SK-N-SH treated with all-trans-retinoic acid at 6 μM for 48 hours (cell line): ENCODE data around the gene TWF2.

ENCODE experiments used
- ATAC-seq: fragments of 200-7000 bp; cut with Tn5 transposase; 3 replicates; pipeline ENCODE4 v1.9.1; 2020; ENCODE audit warnings: mild to moderate bottlenecking, moderate library complexity
- ARNTL ChIP-seq: fragments of 450-650 bp; formaldehyde crosslinking; IDR thresholded peaks from 2 replicates; pipeline ENCODE4 v1.5.0; 2020; ENCODE audit warnings: low read depth, mild to moderate bottlenecking, moderate library complexity, borderline replicate concordance
- BACH2 ChIP-seq: fragments of 250-450 bp; sonication (Bioruptor Pico); IDR thresholded peaks from 2 replicates; pipeline ENCODE4 v1.9.0; 2021; ENCODE audit warnings: mild to moderate bottlenecking, borderline replicate concordance
- CSDC2 ChIP-seq: fragments of 250-450 bp; sonication (Bioruptor Pico); IDR thresholded peaks from 2 replicates; pipeline ENCODE4 v1.5.0; 2020; ENCODE audit warnings: mild to moderate bottlenecking, moderate library complexity
- ESRRG ChIP-seq: fragments of 250-450 bp; sonication (Bioruptor Pico); IDR thresholded peaks from 2 replicates; pipeline ENCODE4 v1.6.1; 2021; ENCODE audit warnings: mild to moderate bottlenecking
- GLIS3 ChIP-seq: fragments of 250-450 bp; sonication (Bioruptor Pico); IDR thresholded peaks from 2 replicates; pipeline ENCODE4 v1.5.0; 2020; ENCODE audit warnings: mild to moderate bottlenecking, moderate library complexity
- ISL1 ChIP-seq: fragments of 250-450 bp; sonication (Bioruptor Pico); IDR thresholded peaks from 2 replicates; pipeline ENCODE4 v2.1.2; 2022; ENCODE audit warnings: mild to moderate bottlenecking, moderate library complexity
- OSR1 ChIP-seq: fragments of 250-450 bp; sonication (Bioruptor Pico); IDR thresholded peaks from 2 replicates; pipeline ENCODE4 v1.8.0; 2022; ENCODE audit warnings: moderate library complexity, mild to moderate bottlenecking, inconsistent platforms
- POU6F1 ChIP-seq: fragments of 250-450 bp; sonication (Bioruptor Pico); IDR thresholded peaks from 2 replicates; pipeline ENCODE4 v1.8.0; 2021; ENCODE audit warnings: low read depth, mild to moderate bottlenecking, moderate library complexity, borderline replicate concordance
- PPARA ChIP-seq: fragments of 250-450 bp; sonication (Bioruptor Pico); IDR thresholded peaks from 2 replicates; pipeline ENCODE4 v1.5.0; 2020; ENCODE audit warnings: mild to moderate bottlenecking, borderline replicate concordance
- SNAI2 ChIP-seq: fragments of 250-450 bp; sonication (Bioruptor Pico); IDR thresholded peaks from 2 replicates; pipeline ENCODE4 v1.5.0; 2020; ENCODE audit warnings: mild to moderate bottlenecking, moderate library complexity
- TOX ChIP-seq: fragments of 250-450 bp; sonication (Bioruptor Pico); IDR thresholded peaks from 2 replicates; pipeline ENCODE4 v1.8.0; 2021; ENCODE audit warnings: mild to moderate bottlenecking, moderate library complexity, borderline replicate concordance
- ZC3H10 ChIP-seq: fragments of 250-450 bp; sonication (Bioruptor Pico); IDR thresholded peaks from 2 replicates; pipeline ENCODE4 v1.5.1; 2021; ENCODE audit warnings: mild to moderate bottlenecking, moderate library complexity
- ZFP3 ChIP-seq: fragments of 250-450 bp; sonication (Bioruptor Pico); IDR thresholded peaks from 2 replicates; pipeline ENCODE4 v1.5.0; 2020; ENCODE audit warnings: mild to moderate bottlenecking, moderate library complexity
- ZFP30 ChIP-seq: fragments of 450-650 bp; formaldehyde crosslinking; IDR thresholded peaks from 2 replicates; pipeline ENCODE4 v1.5.0; 2022; ENCODE audit warnings: mild to moderate bottlenecking, moderate library complexity
- ZNF565 ChIP-seq: fragments of 450-650 bp; formaldehyde crosslinking; conservative IDR thresholded peaks from 2 replicates; pipeline ENCODE4 v1.5.0; 2020; ENCODE audit warnings: low read depth, mild to moderate bottlenecking, moderate library complexity
- ZNF70 ChIP-seq: fragments of 450-650 bp; formaldehyde crosslinking; IDR thresholded peaks from 2 replicates; pipeline ENCODE4 v1.5.0; 2020; ENCODE audit warnings: mild to moderate bottlenecking, moderate library complexity
- ZNF8 ChIP-seq: fragments of 450-650 bp; formaldehyde crosslinking; IDR thresholded peaks from 2 replicates; pipeline ENCODE4 v1.5.0; 2020; ENCODE audit warnings: mild to moderate bottlenecking, moderate library complexity
- TF ChIP-seq, protein P1 (sequence below): fragments of 250-450 bp; sonication (Bioruptor Pico); IDR thresholded peaks from 2 replicates; pipeline ENCODE4 v1.5.0; 2020; ENCODE audit warnings: mild to moderate bottlenecking, moderate library complexity
- TF ChIP-seq, protein P2 (sequence below): fragments of 250-450 bp; sonication (Bioruptor Pico); IDR thresholded peaks from 2 replicates; pipeline ENCODE4 v1.8.0; 2020; ENCODE audit warnings: mild to moderate bottlenecking, moderate library complexity, borderline replicate concordance
- TF ChIP-seq, protein P3 (sequence below): fragments of 250-450 bp; sonication (Bioruptor Pico); IDR thresholded peaks from 2 replicates; pipeline ENCODE4 v1.5.1; 2020; ENCODE audit warnings: low read depth, mild to moderate bottlenecking, moderate library complexity

TWF2 gene

GRCh38 chr3:52194485-52195290 lies 44.3 kb downstream of the TWF2 start:
- ATAC-seq = peak; percentile 47
- no peak for TF ChIP-seq ARNTL (CRISPR knock-in tag)
- no peak for TF ChIP-seq CSDC2 (CRISPR knock-in tag)
- TF ChIP-seq ZNF8 (CRISPR knock-in tag) = no peak
- TF ChIP-seq BACH2 = no peak
- TF ChIP-seq, protein P1, sequence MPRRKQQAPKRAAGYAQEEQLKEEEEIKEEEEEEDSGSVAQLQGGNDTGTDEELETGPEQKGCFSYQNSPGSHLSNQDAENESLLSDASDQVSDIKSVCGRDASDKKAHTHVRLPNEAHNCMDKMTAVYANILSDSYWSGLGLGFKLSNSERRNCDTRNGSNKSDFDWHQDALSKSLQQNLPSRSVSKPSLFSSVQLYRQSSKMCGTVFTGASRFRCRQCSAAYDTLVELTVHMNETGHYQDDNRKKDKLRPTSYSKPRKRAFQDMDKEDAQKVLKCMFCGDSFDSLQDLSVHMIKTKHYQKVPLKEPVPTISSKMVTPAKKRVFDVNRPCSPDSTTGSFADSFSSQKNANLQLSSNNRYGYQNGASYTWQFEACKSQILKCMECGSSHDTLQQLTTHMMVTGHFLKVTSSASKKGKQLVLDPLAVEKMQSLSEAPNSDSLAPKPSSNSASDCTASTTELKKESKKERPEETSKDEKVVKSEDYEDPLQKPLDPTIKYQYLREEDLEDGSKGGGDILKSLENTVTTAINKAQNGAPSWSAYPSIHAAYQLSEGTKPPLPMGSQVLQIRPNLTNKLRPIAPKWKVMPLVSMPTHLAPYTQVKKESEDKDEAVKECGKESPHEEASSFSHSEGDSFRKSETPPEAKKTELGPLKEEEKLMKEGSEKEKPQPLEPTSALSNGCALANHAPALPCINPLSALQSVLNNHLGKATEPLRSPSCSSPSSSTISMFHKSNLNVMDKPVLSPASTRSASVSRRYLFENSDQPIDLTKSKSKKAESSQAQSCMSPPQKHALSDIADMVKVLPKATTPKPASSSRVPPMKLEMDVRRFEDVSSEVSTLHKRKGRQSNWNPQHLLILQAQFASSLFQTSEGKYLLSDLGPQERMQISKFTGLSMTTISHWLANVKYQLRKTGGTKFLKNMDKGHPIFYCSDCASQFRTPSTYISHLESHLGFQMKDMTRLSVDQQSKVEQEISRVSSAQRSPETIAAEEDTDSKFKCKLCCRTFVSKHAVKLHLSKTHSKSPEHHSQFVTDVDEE = no peak
- TF ChIP-seq, protein P2, sequence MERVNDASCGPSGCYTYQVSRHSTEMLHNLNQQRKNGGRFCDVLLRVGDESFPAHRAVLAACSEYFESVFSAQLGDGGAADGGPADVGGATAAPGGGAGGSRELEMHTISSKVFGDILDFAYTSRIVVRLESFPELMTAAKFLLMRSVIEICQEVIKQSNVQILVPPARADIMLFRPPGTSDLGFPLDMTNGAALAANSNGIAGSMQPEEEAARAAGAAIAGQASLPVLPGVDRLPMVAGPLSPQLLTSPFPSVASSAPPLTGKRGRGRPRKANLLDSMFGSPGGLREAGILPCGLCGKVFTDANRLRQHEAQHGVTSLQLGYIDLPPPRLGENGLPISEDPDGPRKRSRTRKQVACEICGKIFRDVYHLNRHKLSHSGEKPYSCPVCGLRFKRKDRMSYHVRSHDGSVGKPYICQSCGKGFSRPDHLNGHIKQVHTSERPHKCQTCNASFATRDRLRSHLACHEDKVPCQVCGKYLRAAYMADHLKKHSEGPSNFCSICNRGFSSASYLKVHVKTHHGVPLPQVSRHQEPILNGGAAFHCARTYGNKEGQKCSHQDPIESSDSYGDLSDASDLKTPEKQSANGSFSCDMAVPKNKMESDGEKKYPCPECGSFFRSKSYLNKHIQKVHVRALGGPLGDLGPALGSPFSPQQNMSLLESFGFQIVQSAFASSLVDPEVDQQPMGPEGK (CRISPR knock-in tag) = no peak
- no peak for TF ChIP-seq ZFP3
- no peak for TF ChIP-seq TOX (CRISPR knock-in tag)
- no peak for TF ChIP-seq OSR1
- no peak for TF ChIP-seq ISL1
- TF ChIP-seq SNAI2 = no peak
- TF ChIP-seq, protein P3, sequence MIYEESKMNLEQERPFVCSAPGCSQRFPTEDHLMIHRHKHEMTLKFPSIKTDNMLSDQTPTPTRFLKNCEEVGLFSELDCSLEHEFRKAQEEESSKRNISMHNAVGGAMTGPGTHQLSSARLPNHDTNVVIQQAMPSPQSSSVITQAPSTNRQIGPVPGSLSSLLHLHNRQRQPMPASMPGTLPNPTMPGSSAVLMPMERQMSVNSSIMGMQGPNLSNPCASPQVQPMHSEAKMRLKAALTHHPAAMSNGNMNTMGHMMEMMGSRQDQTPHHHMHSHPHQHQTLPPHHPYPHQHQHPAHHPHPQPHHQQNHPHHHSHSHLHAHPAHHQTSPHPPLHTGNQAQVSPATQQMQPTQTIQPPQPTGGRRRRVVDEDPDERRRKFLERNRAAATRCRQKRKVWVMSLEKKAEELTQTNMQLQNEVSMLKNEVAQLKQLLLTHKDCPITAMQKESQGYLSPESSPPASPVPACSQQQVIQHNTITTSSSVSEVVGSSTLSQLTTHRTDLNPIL = no peak
- no peak for TF ChIP-seq POU6F1 (CRISPR knock-in tag)
- no peak for TF ChIP-seq ZNF70 (CRISPR knock-in tag)
- TF ChIP-seq GLIS3 = no peak
- no peak for TF ChIP-seq PPARA (CRISPR knock-in tag)

DNA sequence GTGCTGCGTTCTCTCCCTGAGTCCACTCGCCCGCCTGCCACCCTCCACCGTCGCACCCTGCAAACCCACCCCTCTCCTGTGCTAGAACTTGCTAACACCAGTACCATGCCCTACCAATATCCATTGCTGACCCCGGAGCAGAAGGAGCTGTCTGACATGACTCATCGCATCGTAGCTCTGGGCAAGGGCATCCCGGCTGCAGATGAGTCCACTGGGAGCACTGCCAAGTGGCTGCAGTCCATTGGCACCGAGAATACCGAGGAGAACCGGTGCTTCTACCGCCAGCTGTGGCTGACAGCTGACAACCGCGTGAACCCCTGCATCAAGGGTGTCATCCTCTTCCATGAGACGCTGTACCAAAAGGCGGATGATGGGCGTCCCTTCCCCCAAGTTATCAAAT lies 45.9 kb downstream of the TWF2 start:
- TF ChIP-seq ZFP3 (peak; percentile 99), POU6F1 (CRISPR knock-in tag) (no peak), ZFP30 (CRISPR knock-in tag) (no peak), OSR1 (no peak)
- TF ChIP-seq, protein P2 (CRISPR knock-in tag) = no peak
- peak; percentile 45 for ATAC-seq

GRCh38 chr3:52191663-52192062 lies 47.3 kb downstream of the TWF2 start:
- TF ChIP-seq, protein P2 (CRISPR knock-in tag) = no peak
- no peak for TF ChIP-seq CSDC2 (CRISPR knock-in tag)
- no peak for TF ChIP-seq OSR1
- no peak for TF ChIP-seq ESRRG (CRISPR knock-in tag)
- no peak for TF ChIP-seq POU6F1 (CRISPR knock-in tag)
- TF ChIP-seq TOX (CRISPR knock-in tag) = no peak
- no peak for TF ChIP-seq GLIS3
- no peak for TF ChIP-seq ZFP3
- no peak for TF ChIP-seq ISL1
- no peak for TF ChIP-seq ZC3H10 (CRISPR knock-in tag)
- TF ChIP-seq BACH2 = no peak
- TF ChIP-seq ZNF565 (CRISPR knock-in tag) = no peak

More at GRCh38 chr3:52191663-52192062, 47.3 kb downstream of the TWF2 start:
- ATAC-seq = no peak
